MM.1S (cell line): ENCODE measurements around the gene ERCC1.

ENCODE experiments used
- CTCF ChIP-seq: fragments of 300-600 bp; sonication (generic); IDR thresholded peaks from 2 replicates; pipeline ENCODE4 v1.5.1; 2016; ENCODE audit warnings: antibody characterized with exemption, low read length, mixed read lengths
- EZH2 ChIP-seq: fragments of 300-600 bp; sonication (generic); optimal IDR thresholded peaks from 2 replicates; pipeline ENCODE3; 2017; ENCODE audit warnings: low read depth, mild to moderate bottlenecking, antibody characterized with exemption, low read length, mixed read lengths
- EZH2phosphoT487 ChIP-seq: fragments of 300-600 bp; sonication (generic); IDR thresholded peaks from 2 replicates; pipeline ENCODE4 v1.6.1; 2018; ENCODE audit warnings: antibody characterized with exemption, low read length

GRCh38 chr19:45409557-45409920 is 14.2 kb downstream of the ERCC1 start:
- TF ChIP-seq CTCF (no peak), EZH2 (no peak), EZH2phosphoT487 (no peak)
